Activated CD8-positive, alpha-beta T cell treated with anti-CD3 and anti-CD28 coated beads for 36 hours (primary cell): Measurements from ENCODE around the gene TTC9B. TPM values are rescaled to one million over a fixed set of nuclear protein-coding genes. Genes with fewer than 3 reads are reported as not detected.

Experiments
- ATAC-seq: fragments of 200-7000 bp; cut with Tn5 transposase; one replicate; pipeline ENCODE4 v1.10.0; 2021; ENCODE audit warnings: mild to moderate bottlenecking, moderate library complexity
- CTCF ChIA-PET: fragments of 350-600 bp; sonication (Branson Sonifier 250); formaldehyde crosslinking; loops from one replicate; lab custom pipeline; 2021; ENCODE audit warnings: antibody characterized with exemption; lab: Charles Lee
- POLR2A ChIA-PET: fragments of 350-600 bp; sonication (Branson Sonifier 250); formaldehyde crosslinking; loops from one replicate; lab custom pipeline; 2021; ENCODE audit warnings: antibody characterized with exemption; lab: Charles Lee
- DNase-seq: peaks from one replicate; pipeline ENCODE4 v3.0.0-alpha.2; 2020
- H3K27ac Mint-ChIP-seq: one replicate; pipeline ENCODE4 v1.8.0; 2021; ENCODE audit warnings: mild to moderate bottlenecking, mixed read lengths
- H3K27me3 Mint-ChIP-seq: one replicate; pipeline ENCODE4 v1.8.0; 2021; ENCODE audit warnings: mixed read lengths
- H3K36me3 Mint-ChIP-seq: one replicate; pipeline ENCODE4 v1.8.0; 2021; ENCODE audit warnings: low read depth, mixed read lengths
- H3K4me1 Mint-ChIP-seq: one replicate; pipeline ENCODE4 v1.8.0; 2021; ENCODE audit warnings: low read depth, mixed read lengths
- H3K4me3 Mint-ChIP-seq: one replicate; pipeline ENCODE4 v1.8.0; 2021; ENCODE audit warnings: mild to moderate bottlenecking, moderate library complexity, mixed read lengths
- H3K9me3 Mint-ChIP-seq: one replicate; pipeline ENCODE4 v1.8.0; 2021; ENCODE audit warnings: mixed read lengths
- intact Hi-C: fragments of 100-400 bp; cut with micrococcal nuclease; formaldehyde crosslinking; loops from one replicate; pipeline ENCODE4 v1.10.0; 2022
- total RNA-seq, 2 experiments: library from RNA; stranded (reverse); gene quantifications; one replicate each; pipeline ENCODE4 v1.2.3, GENCODE V29; 2021
- TF ChIP-seq, protein P1 (sequence below): fragments of 200-600 bp; IDR thresholded peaks from one replicate; pipeline ENCODE4 v1.8.0; 2022; ENCODE audit warnings: antibody characterized with exemption, mild to moderate bottlenecking

The TTC9B gene
- total RNA-seq, 2 experiments from 2014 or later = not detected

DNA sequence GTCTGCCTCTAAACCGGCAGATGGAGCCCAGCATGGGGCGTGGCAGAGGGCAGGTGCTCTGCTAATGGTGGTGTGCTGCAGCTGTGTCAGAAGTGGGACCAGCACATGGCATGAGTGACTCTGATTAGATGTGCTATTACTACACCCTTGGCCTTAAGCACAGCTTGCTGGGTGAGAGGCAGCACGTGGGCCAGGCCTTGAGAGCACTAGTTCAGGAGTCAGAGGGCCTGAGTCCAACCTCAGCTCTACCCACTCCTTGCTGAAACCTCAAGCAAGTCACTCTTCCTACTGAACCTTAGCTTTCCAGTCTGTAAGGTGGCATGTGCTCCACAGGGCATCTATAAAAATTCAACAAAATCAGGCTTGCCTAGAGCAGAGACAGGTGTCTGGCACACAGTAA lies 44.2 kb upstream of the TTC9B start:
- ATAC-seq = no peak
- no peaks in the 10 kb centered on the region for H3K9me3 Mint-ChIP-seq
- H3K27ac Mint-ChIP-seq = no peak overlapping the region
- POLR2A ChIA-PET = interaction anchor here (0.9 kb wide), 1 partner anchor 13 kb away, joined by 3 read pairs; no protein-coding TSS in a partner anchor
- CTCF ChIA-PET = interaction anchor here (0.7 kb wide), 1 partner anchor 10 kb away, joined by 3 read pairs; no protein-coding TSS in a partner anchor
- peaks cover 22% of the 10 kb centered on the region for H3K4me1 Mint-ChIP-seq
- H3K27me3 Mint-ChIP-seq = no peaks in the 10 kb centered on the region
- no peak overlapping the region for H3K4me3 Mint-ChIP-seq
- intact Hi-C loops = no loop called here
- H3K36me3 Mint-ChIP-seq = peaks cover 28% of the 10 kb centered on the region
- TF ChIP-seq, protein P1, sequence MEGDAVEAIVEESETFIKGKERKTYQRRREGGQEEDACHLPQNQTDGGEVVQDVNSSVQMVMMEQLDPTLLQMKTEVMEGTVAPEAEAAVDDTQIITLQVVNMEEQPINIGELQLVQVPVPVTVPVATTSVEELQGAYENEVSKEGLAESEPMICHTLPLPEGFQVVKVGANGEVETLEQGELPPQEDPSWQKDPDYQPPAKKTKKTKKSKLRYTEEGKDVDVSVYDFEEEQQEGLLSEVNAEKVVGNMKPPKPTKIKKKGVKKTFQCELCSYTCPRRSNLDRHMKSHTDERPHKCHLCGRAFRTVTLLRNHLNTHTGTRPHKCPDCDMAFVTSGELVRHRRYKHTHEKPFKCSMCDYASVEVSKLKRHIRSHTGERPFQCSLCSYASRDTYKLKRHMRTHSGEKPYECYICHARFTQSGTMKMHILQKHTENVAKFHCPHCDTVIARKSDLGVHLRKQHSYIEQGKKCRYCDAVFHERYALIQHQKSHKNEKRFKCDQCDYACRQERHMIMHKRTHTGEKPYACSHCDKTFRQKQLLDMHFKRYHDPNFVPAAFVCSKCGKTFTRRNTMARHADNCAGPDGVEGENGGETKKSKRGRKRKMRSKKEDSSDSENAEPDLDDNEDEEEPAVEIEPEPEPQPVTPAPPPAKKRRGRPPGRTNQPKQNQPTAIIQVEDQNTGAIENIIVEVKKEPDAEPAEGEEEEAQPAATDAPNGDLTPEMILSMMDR = no peak
- no peak for DNase-seq

DNA sequence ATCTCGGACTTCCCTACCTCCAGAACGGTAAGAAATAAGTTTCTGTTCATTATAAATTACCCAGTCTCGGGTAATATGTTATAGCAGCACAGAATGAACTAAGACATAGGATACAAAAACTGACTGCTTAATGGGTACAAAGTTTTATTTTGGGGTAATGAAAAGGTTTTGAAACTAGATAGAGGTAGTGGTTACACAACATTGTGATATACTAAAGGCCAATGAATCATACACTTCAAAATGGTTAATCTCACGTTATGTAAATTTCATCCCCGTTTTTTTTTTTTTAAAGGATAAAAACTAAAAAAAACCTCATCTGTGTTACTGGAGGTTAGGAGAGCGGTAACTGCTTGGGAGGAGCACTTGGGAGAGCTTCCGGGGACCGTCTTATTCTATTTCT lies 43.4 kb upstream of the TTC9B start:
- H3K27me3 Mint-ChIP-seq = no peaks in the 10 kb centered on the region
- POLR2A ChIA-PET = interaction anchor here (0.9 kb wide), 1 partner anchor 12 kb away, joined by 3 read pairs; no protein-coding TSS in a partner anchor
- TF ChIP-seq, protein P1 = no peak
- no peak overlapping the region for H3K4me3 Mint-ChIP-seq
- CTCF ChIA-PET = no interaction called here
- no peak for DNase-seq
- H3K9me3 Mint-ChIP-seq = no peaks in the 10 kb centered on the region
- no peak for ATAC-seq
- intact Hi-C loops = no loop called here
- peaks cover 24% of the 10 kb centered on the region for H3K4me1 Mint-ChIP-seq
- peaks cover 27% of the 10 kb centered on the region for H3K36me3 Mint-ChIP-seq
- no peak overlapping the region for H3K27ac Mint-ChIP-seq

DNA sequence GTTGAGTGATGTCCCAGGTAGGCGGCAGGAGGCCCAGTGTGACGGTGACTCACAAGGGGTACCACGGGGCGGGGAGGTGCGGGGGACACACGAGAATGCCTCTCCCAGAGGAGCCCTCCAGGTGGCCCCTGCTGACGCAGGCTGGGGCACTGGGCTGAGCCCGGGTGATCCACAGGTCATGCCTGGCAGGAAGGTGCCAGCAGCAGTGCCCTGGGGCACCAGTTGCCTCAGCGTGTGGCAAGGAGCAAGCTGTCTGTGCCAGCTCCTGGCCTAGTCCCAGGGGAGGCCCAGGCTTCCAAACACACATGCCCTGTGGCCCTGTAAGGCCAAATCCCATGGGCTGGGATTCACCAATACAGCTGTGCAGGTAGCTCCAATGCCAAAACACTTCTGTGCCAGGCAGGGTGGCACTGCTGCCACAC lies 38.9 kb upstream of the TTC9B start:
- Mint-ChIP-seq H3K36me3 (peaks cover 28% of the 10 kb centered on the region), H3K9me3 (no peaks in the 10 kb centered on the region), H3K4me1 (peaks cover 26% of the 10 kb centered on the region), H3K4me3 (no peak overlapping the region), H3K27ac (no peak overlapping the region), H3K27me3 (no peaks in the 10 kb centered on the region)
- TF ChIP-seq, protein P1 = no peak
- ChIA-PET POLR2A (no interaction called here), CTCF (no interaction called here)
- ATAC-seq = no peak
- DNase-seq = no peak
- intact Hi-C loops = no loop called here

DNA sequence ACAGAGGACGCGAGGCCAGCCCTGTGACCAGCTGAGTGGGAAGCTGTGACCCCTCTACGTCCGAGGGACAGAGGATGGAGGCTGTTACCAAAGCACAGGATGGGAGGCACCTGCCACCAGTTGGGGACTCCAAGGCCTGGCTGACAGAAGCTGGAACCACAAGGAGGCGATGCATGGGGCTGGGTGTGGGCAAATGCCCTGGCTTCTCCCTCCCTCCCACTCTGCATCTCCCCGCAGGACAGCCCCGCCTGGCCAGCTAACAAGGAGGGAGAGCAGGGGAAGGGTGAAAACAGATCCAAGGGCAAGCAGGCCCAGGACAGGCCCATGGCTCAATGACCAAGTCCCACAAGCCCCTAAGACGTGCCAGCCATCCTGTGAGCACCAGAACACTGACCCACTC lies 38.3 kb upstream of the TTC9B start:
- DNase-seq (no peak), ATAC-seq (no peak)
- Mint-ChIP-seq H3K4me3 (no peak overlapping the region), H3K9me3 (no peaks in the 10 kb centered on the region), H3K4me1 (peaks cover 20% of the 10 kb centered on the region), H3K27ac (no peak overlapping the region), H3K27me3 (no peaks in the 10 kb centered on the region), H3K36me3 (peaks cover 26% of the 10 kb centered on the region)
- ChIA-PET CTCF (no interaction called here), POLR2A (interaction anchor here (0.7 kb wide), 1 partner anchor 58 kb away, joined by 3 read pairs; no protein-coding TSS in a partner anchor)
- intact Hi-C loops = no loop called here
- TF ChIP-seq, protein P1 = no peak

DNA sequence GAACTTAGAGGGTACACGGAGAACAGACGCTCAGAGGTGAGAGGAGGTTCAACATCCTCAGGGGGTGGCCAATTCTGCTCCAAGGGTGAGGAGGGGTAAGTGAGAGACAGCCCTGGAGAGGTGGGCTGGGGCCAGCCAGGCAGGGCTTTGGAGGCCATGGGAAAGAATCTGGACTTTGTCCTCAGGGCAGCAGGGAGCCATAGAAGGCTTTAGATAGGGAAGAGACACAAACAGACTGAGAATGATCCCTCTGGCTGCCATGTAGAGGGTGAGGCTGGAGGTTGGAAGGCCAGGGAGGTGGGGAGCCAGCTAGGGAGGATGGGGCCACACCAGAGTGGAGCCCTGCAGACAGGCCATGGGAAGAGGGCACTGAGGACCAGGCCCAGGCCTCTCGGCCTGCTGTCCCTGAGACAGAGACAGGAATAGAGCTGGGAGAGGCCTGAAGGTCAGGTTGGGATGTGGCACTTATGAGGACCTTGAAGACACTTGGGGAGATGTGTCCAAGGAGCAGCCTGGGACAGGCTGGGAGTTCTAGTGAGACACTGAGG lies 37.5 kb upstream of the TTC9B start:
- ChIA-PET CTCF (no interaction called here), POLR2A (no interaction called here)
- Mint-ChIP-seq H3K27me3 (no peaks in the 10 kb centered on the region), H3K4me1 (peaks cover 17% of the 10 kb centered on the region), H3K36me3 (peaks cover 25% of the 10 kb centered on the region), H3K9me3 (no peaks in the 10 kb centered on the region), H3K4me3 (no peak overlapping the region), H3K27ac (no peak overlapping the region)
- intact Hi-C loops = no loop called here
- DNase-seq (no peak), ATAC-seq (no peak)
- TF ChIP-seq, protein P1 = no peak
